Karpas-422 (cell line): ENCODE data around the gene UNC93B1. TPM values are rescaled to one million over a fixed set of nuclear protein-coding genes. Genes with fewer than 3 reads are reported as not detected.

ENCODE experiments used
- DNase-seq: peaks from one replicate; pipeline ENCODE4 v3.0.0-alpha.2; 2015
- H2AFZ ChIP-seq: fragments of 200-600 bp; sonication (generic); 2 replicates; pipeline ENCODE4 v1.6.1; 2014; ENCODE audit warnings: antibody characterized with exemption, low read length, mixed read lengths
- H3K27ac ChIP-seq: fragments of 200-600 bp; sonication (generic); 2 replicates; pipeline ENCODE4 v1.5.1; 2014; ENCODE audit warnings: mild to moderate bottlenecking, low read length, moderate library complexity
- H3K27me3 ChIP-seq: fragments of 200-600 bp; sonication (generic); 2 replicates; pipeline ENCODE4 v1.6.1; 2014; ENCODE audit warnings: low read length, mixed read lengths
- H3K36me3 ChIP-seq: fragments of 200-600 bp; sonication (generic); 2 replicates; pipeline ENCODE4 v1.6.1; 2014; ENCODE audit warnings: low read length, mixed read lengths; ENCODE audit not compliant: insufficient read depth
- H3K4me1 ChIP-seq: fragments of 200-600 bp; sonication (generic); 2 replicates; pipeline ENCODE4 v1.6.1; 2014; ENCODE audit warnings: mild to moderate bottlenecking, low read length, mixed read lengths
- H3K4me2 ChIP-seq: fragments of 200-600 bp; sonication (generic); 2 replicates; pipeline ENCODE4 v1.6.1; 2014; ENCODE audit warnings: low read length, low read depth, mild to moderate bottlenecking; ENCODE audit not compliant: poor library complexity, severe bottlenecking
- H3K4me3 ChIP-seq: fragments of 200-600 bp; sonication (generic); 2 replicates; pipeline ENCODE4 v1.5.1; 2014; ENCODE audit warnings: mild to moderate bottlenecking, antibody characterized with exemption, low read length, mixed read lengths
- H3K79me2 ChIP-seq: fragments of 200-600 bp; sonication (generic); 2 replicates; pipeline ENCODE4 v1.6.1; 2014; ENCODE audit warnings: mild to moderate bottlenecking, low read length, mixed read lengths
- H3K9ac ChIP-seq: fragments of 200-600 bp; sonication (generic); 2 replicates; pipeline ENCODE4 v1.6.0; 2014; ENCODE audit warnings: low read length
- H3K9me2 ChIP-seq: fragments of 200-600 bp; sonication (generic), shearing (Covaris generic); replicated peaks from 2 replicates; pipeline ENCODE4 v1.6.0; 2014; ENCODE audit warnings: mild to moderate bottlenecking, low read length, moderate library complexity; ENCODE audit not compliant: insufficient read depth
- H3K9me3 ChIP-seq: fragments of 300-700, 200-600 bp; sonication (generic); 2 replicates; pipeline ENCODE4 v1.6.1; 2014; ENCODE audit warnings: low read length, mixed read lengths
- H4K20me1 ChIP-seq: fragments of 200-600 bp; sonication (generic); 2 replicates; pipeline ENCODE4 v1.6.1; 2014; ENCODE audit warnings: mild to moderate bottlenecking, antibody characterized with exemption, low read length, low read depth; ENCODE audit not compliant: insufficient read depth
- total RNA-seq: library from RNA; depleted of rRNA; stranded (reverse); fragments of >200 nt; shearing (Covaris generic); gene quantifications from 2 replicates; pipeline ENCODE4 v1.2.3, GENCODE V29; 2014; ENCODE audit warnings: low replicate concordance

UNC93B1 gene
- total RNA-seq, 1 experiment from 2014 or later: 71.1 TPM

- Histone ChIP-seq H3K27me3 (no peaks in the 10 kb centered on the region), H4K20me1 (no peaks in the 10 kb centered on the region), H3K9ac (no peak overlapping the region), H3K4me3 (no peak overlapping the region), H3K9me2 (no peaks in the 10 kb centered on the region), H3K36me3 (no peaks in the 10 kb centered on the region), H3K79me2 (no peaks in the 10 kb centered on the region), H3K4me1 (peaks cover under 1% of the 10 kb centered on the region), H3K4me2 (no peak overlapping the region), H2AFZ (no peak overlapping the region), H3K9me3 (no peaks in the 10 kb centered on the region), H3K27ac (no peak overlapping the region)
- no peak for DNase-seq
Measured at GRCh38 chr11:68015467-68015866, 11.6 kb upstream of the UNC93B1 start.

GRCh38 chr11:68014947-68015447, 11.1 kb upstream of the UNC93B1 start:
- Histone ChIP-seq H3K4me2 (no peak overlapping the region), H3K36me3 (no peaks in the 10 kb centered on the region), H4K20me1 (no peaks in the 10 kb centered on the region), H3K9me2 (no peaks in the 10 kb centered on the region), H3K9me3 (no peaks in the 10 kb centered on the region), H3K9ac (no peak overlapping the region), H3K79me2 (no peaks in the 10 kb centered on the region), H3K27ac (no peak overlapping the region), H2AFZ (no peak overlapping the region), H3K4me3 (no peak overlapping the region), H3K27me3 (no peaks in the 10 kb centered on the region), H3K4me1 (peaks cover 6% of the 10 kb centered on the region)
- no peak for DNase-seq

DNA sequence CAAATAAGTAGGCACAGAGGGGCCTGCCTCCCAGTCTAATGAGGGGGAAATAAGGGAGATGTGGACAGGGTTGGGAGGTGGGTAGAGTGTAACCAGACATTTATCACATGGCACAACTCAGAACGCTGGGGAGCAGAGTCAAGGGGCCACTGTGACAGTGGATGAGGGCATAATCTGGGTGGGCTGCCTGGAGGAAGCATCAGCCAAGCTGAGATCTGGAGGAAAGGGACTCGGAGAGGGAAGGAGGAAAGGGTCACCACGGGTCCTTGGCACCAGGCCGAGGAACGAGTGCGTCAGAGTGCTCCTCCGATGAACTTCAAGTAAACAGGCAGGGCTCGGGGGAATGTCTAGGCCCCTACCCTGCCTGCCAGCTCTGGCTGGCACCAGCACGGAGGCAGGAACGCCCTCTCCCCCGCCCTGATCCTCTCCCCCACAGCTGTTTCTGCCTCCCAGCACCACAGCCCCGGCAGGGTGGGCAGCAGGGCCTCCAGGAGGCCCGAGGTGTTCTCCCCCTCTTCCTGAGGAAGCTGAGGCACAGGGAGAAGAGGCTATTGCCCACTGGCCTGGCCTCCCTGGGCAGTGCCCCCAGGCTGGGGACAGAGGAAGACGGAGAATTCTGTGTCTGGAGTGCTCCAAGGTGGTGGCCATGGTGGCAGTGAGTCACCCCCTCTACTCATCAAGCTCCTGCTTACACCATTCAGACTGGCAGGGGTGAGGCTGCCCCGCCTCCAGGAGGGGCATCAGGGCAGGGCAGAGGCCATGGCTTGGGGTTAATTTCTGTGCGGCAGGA, 10.5 kb upstream of the UNC93B1 start:
- Histone ChIP-seq H3K9me3 (no peaks in the 10 kb centered on the region), H3K79me2 (no peaks in the 10 kb centered on the region), H3K4me2 (no peak overlapping the region), H3K9ac (no peak overlapping the region), H4K20me1 (no peaks in the 10 kb centered on the region), H3K27ac (no peak overlapping the region), H3K36me3 (no peaks in the 10 kb centered on the region), H3K4me3 (no peak overlapping the region), H2AFZ (no peak overlapping the region), H3K4me1 (peaks cover 12% of the 10 kb centered on the region), H3K27me3 (no peaks in the 10 kb centered on the region), H3K9me2 (no peaks in the 10 kb centered on the region)
- peak; percentile 47 for DNase-seq

GRCh38 chr11:68013611-68014156, 9.8 kb upstream of the UNC93B1 start:
- H3K4me3 ChIP-seq: no peak overlapping the region
- H3K27ac ChIP-seq: no peak overlapping the region
- DNase-seq: no peak
- H3K27me3 ChIP-seq: no peaks in the 10 kb centered on the region
- no peaks in the 10 kb centered on the region for H4K20me1 ChIP-seq
- H2AFZ ChIP-seq: no peak overlapping the region
- no peak overlapping the region for H3K4me2 ChIP-seq
- H3K9me2 ChIP-seq: no peaks in the 10 kb centered on the region
- H3K36me3 ChIP-seq: no peaks in the 10 kb centered on the region
- H3K9ac ChIP-seq: no peak overlapping the region
- H3K9me3 ChIP-seq: no peaks in the 10 kb centered on the region
- H3K79me2 ChIP-seq: no peaks in the 10 kb centered on the region
- H3K4me1 ChIP-seq: peaks cover 19% of the 10 kb centered on the region

DNA sequence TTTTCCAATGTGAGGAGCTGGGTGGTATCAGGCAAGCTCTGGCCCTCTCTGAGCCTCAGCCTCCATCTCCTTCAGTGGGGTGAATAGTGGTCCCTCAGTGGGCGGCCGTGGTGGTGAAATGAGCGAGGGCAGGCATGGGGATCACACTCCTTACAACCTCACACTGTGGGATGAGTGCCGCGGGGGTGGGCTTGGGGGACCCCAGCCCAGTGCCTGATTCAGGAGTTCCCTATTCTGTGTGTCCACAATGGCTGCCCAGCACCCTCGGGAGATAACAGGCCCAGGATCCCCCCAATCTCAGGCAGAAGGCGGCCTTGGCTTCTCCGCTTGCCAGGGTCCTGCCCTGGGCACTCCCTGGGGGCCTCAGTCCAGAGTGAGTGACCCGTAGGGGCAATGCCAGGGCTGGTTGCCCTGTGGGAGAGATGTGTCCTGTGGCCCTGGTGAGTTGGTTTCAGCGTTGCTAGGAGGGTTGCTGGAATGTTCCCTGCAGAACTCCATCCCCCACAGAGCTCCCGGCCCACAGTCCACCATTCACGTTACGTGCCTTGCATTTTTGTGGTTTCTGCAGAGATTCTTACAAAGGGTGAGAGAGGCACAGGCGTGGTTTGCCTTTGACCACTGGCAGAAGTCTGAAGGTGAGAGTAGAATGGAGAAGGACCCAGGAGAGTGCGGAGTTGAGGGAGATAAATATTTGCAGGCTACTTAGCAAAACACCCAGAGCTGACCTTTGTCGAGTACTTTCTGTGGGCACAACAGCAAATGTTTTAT, 9.1 kb upstream of the UNC93B1 start:
- no peaks in the 10 kb centered on the region for H3K79me2 ChIP-seq
- H2AFZ ChIP-seq: no peak overlapping the region
- no peaks in the 10 kb centered on the region for H3K9me2 ChIP-seq
- H3K36me3 ChIP-seq: no peaks in the 10 kb centered on the region
- H3K4me2 ChIP-seq: no peak overlapping the region
- H3K9ac ChIP-seq: no peak overlapping the region
- H3K4me3 ChIP-seq: no peak overlapping the region
- no peaks in the 10 kb centered on the region for H3K27me3 ChIP-seq
- no peaks in the 10 kb centered on the region for H3K9me3 ChIP-seq
- DNase-seq: no peak
- H3K27ac ChIP-seq: no peak overlapping the region
- H4K20me1 ChIP-seq: no peaks in the 10 kb centered on the region
- peaks cover 20% of the 10 kb centered on the region for H3K4me1 ChIP-seq

GRCh38 chr11:68012044-68012842, 8.3 kb upstream of the UNC93B1 start:
- H3K36me3 ChIP-seq: no peaks in the 10 kb centered on the region
- H3K4me1 ChIP-seq: peaks cover 20% of the 10 kb centered on the region
- no peak overlapping the region for H2AFZ ChIP-seq
- H3K4me3 ChIP-seq: no peak overlapping the region
- no peaks in the 10 kb centered on the region for H3K9me3 ChIP-seq
- DNase-seq: no peak
- no peak overlapping the region for H3K27ac ChIP-seq
- H3K4me2 ChIP-seq: no peak overlapping the region
- H4K20me1 ChIP-seq: no peaks in the 10 kb centered on the region
- no peak overlapping the region for H3K9ac ChIP-seq
- no peaks in the 10 kb centered on the region for H3K79me2 ChIP-seq
- H3K9me2 ChIP-seq: no peaks in the 10 kb centered on the region
- no peaks in the 10 kb centered on the region for H3K27me3 ChIP-seq

GRCh38 chr11:68011051-68011943, 7.4 kb upstream of the UNC93B1 start:
- peaks cover 23% of the 10 kb centered on the region for H3K4me1 ChIP-seq
- no peaks in the 10 kb centered on the region for H3K36me3 ChIP-seq
- no peaks in the 10 kb centered on the region for H3K9me3 ChIP-seq
- no peak overlapping the region for H3K27ac ChIP-seq
- no peaks in the 10 kb centered on the region for H4K20me1 ChIP-seq
- no peak overlapping the region for H3K4me2 ChIP-seq
- H3K79me2 ChIP-seq: no peaks in the 10 kb centered on the region
- DNase-seq: no peak
- no peak overlapping the region for H3K4me3 ChIP-seq
- H3K9ac ChIP-seq: no peak overlapping the region
- H3K9me2 ChIP-seq: no peaks in the 10 kb centered on the region
- no peaks in the 10 kb centered on the region for H3K27me3 ChIP-seq
- H2AFZ ChIP-seq: no peak overlapping the region
